ENCODE data around the gene TCF4.

GRCh38 chr18:55337908-55338521, 250.0 kb downstream of the TCF4 start:
- no peak for TF ChIP-seq RARB (CRISPR knock-in tag; IDR thresholded peaks at IDR 0.05)
- TF ChIP-seq TOX (CRISPR knock-in tag; IDR thresholded peaks at IDR 0.05; ENCODE audit: borderline replicate concordance): no peak
- TF ChIP-seq ZNF565 (CRISPR knock-in tag; conservative IDR thresholded peaks at IDR 0.05; ENCODE audit: low read depth): no peak
- no peak for TF ChIP-seq TCF4 (CRISPR knock-in tag; IDR thresholded peaks at IDR 0.05; ENCODE audit: borderline replicate concordance)
- TF ChIP-seq CSRNP3 (CRISPR knock-in tag; IDR thresholded peaks at IDR 0.05): no peak
- TF ChIP-seq CSDC2 (CRISPR knock-in tag; IDR thresholded peaks at IDR 0.05): no peak
- TF ChIP-seq PATZ1 (CRISPR knock-in tag; IDR thresholded peaks at IDR 0.05; ENCODE audit: borderline replicate concordance): no peak
- no peak for TF ChIP-seq TSHZ2 (CRISPR knock-in tag; IDR thresholded peaks at IDR 0.05)
- TF ChIP-seq BACH2 (CRISPR knock-in tag; IDR thresholded peaks at IDR 0.05; ENCODE audit: borderline replicate concordance): no peak

All from SK-N-SH treated with all-trans-retinoic acid at 6 μM for 48 hours (cell line).